Hypothalamus (tissue), 51 donors: ENCODE measurements around the gene STAMBP.
A peak's percentile ranks its signal among the peaks of the same experiment; 100 is the strongest.
"Not testable (repeated sequence)": the region's sequence is repeated elsewhere in the genome, so short reads cannot be mapped to it uniquely, and the experiment has no call there.

Source experiments
- DNase-seq, 51 donors: peaks; one replicate each; lab custom pipeline; 2025; lab: John Stamatoyannopoulos, UW

STAMBP gene

DNA sequence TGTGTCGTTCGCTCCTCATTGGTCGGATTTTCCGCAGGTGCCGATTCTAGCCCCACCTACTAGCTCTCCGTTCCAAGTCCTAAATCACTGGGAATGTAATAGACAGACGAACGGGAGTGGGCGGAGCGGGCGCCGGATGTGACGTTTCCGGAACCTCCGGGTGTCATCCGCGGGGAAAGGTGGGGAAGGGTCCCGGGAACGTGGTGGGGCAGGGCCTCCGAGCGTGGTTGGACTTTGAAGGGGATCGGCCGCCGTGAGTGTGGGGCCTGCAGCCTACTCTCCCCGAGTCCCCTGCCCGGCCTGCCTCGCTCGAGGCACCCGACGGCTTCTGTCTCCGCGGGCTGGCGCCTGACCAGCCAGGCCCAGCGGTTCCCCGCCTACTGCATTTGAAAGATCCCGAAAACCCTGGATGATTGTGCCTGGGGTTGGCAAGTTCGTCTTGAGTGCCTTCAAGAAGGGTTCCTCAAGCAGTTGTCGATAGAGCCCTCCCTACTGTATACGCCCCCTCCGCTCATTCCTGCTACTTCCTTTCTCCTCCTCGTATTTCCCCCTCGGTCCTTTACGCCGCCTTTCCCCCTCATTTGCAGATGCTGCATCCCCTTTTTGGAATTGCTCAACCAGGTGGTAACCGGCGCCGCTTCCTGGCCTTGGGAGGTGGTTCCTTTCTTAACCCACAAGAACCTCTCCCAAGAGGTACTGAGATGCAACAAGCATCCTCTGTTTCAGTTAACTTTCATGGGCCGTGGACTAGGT, at the start of gene STAMBP:
Gene STAMBP, plus strand, starts transcription at position 144 of the 753 bp plus-strand sequence. CDS start 1,896 bp downstream, outside the sequence.
- DNase-seq = peak; percentile 52 to 98 (median 91)

GRCh38 chr2:73779467-73780236, 49.1 kb upstream of the STAMBP start, which contains the start of gene DUSP11:
DUSP11 (minus strand) TSS chr2:73780103; CDS start chr2:73779974, 129 bp downstream.
- DNase-seq = peak; percentile 52 to 98 (median 89)

DNA sequence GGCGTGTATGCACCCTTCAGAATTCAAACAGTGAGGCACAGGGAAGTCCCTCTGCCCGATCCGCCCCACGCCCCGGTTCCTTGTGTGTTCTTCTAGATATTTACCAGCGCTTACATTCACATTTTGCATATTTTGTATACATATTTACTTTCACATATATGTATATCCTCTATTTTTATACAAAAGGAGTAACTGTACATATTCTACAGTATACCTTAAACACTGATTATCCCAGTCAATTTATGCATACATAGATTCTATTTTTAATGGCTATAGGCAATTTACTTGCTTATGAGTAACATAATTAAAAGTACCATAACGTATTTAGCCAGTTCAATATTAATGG, 48.6 kb upstream of the STAMBP start:
- no peak for DNase-seq

- DNase-seq = not testable (repeated sequence)
Measured at GRCh38 chr2:73783402-73783801, 45.4 kb upstream of the STAMBP start.

GRCh38 chr2:73783883-73784282, 44.9 kb upstream of the STAMBP start, which contains the start of gene C2orf78:
C2orf78 (plus strand) TSS chr2:73784183; CDS start chr2:73784310, 127 bp downstream.
- DNase-seq = not testable (repeated sequence)

GRCh38 chr2:73811878-73812277, 16.9 kb upstream of the STAMBP start:
- no peak for DNase-seq

DNA sequence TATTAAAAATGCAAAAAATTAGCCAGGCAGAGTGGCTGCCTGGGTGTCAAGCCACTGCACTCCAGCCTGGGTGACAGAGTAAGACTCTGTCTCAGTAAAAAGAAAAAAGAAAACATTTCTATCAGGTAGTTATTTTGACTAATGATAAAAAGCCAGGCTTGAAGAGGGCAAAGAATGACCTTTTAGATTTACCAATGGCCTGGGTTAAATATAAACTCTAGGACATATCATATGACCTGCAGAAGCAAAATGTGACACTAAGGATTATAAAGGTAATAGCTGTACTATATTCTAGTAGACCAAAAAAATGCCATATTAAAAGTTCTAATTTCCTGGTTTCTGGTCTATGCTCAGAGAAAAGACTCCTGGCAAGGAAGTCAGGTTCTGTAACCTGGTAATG, 16.1 kb upstream of the STAMBP start:
- DNase-seq = no peak

- DNase-seq = no peak
Measured at GRCh38 chr2:73818296-73818695, 10.5 kb upstream of the STAMBP start.

DNA sequence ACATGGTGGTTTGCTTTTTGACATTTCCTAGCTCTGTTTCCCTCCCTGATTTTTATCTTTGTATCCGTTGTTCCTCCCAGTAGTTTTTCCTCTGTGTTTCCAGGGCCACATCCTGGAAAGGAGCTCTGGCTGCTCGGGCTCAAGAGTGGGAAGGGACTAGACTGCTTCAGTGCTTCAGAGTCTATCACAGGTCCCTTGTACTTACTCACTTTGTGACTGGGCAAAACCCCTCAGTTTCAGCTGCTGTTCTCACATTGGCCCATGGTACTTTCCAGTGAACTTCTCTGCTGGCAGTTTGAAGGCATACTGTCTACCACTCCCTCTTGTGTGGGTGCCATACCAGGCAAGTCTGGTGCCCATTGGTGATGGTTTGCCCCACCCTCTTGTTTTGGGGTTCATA, 7.5 kb upstream of the STAMBP start:
- no peak for DNase-seq

DNA sequence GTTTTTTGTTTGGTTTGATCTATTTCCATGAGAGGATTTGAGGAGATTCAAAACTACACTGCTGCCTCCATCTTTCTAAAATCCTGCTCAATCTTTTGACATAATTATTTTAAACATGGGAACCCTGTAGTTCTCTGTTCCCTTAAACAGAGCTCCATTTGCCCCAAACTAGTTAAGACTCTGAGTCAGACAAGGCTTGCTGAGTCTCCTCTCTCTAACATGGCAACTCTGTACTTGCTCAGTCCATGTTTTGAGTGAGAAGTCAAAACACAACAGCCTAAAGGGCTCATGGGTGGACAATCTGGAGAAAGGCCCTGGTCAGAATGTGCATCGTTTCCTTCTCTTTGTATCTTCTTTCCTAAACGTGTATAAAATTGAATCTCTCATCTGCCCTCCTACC, 7.1 kb upstream of the STAMBP start:
- DNase-seq = no peak

DNA sequence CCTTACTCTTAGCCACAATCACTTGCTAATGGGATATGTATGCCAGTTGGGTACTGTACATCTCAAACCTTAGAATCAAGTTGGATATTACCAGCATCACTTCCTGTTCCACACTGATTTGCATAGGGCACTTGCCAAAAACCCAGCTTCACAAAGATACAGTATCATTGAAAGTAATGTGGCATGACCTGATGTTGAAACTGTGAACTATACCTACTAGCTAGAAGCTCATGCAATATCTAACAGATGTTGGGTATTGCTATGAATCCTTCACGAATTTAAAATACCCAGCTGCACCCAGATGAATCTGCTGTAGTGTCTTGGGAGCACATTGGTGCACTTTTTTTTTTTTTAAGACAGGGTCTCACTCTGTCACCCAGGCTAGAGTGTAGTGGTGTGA, 6.5 kb upstream of the STAMBP start:
- DNase-seq = no peak

GRCh38 chr2:73822991-73823390, 5.8 kb upstream of the STAMBP start:
- no peak for DNase-seq

DNA sequence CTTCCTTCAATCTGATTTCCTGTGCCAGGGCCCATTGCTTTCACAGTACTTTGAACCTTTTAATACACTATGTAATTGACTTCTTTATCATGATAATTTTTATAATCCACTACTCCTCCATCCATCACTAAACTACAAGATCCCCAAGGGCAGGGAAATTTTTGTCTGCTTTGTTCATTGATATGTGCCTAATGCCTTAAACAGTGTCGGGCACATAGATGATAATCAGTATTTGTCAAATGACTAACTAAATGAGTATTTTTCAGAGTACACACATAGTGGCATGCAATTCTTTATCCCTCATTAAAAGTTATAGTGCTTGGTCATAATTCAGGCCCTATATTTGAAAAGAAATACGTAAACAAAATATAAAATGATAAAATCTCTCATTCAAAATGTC, 5.3 kb upstream of the STAMBP start:
- no peak for DNase-seq

- peak in 10 of 51 donors; percentile 4 to 63 (median 15) for DNase-seq
Measured at GRCh38 chr2:73823916-73824523, 4.7 kb upstream of the STAMBP start.

GRCh38 chr2:73825408-73825807, 3.4 kb upstream of the STAMBP start:
- DNase-seq = no peak

DNA sequence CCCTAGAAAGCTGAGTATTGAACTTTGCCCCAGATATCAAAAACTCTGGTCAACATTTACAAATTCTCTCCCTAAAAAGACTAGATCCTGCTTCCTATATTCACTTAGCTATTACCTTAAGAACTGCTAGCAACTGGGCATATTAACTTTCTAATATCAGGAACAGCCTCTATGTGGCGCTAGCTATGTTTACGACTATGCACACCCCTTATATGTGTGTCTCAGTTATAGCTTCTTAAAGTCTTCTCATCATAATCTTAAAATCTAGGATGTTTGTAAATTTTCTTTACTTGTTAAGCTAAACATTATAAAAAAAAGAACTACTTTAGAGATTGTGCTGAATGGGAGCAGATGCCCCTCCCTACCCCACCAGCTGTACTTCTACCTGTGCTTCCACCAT, 1.7 kb upstream of the STAMBP start:
- no peak for DNase-seq

- no peak for DNase-seq
Measured at GRCh38 chr2:73827660-73828388, 937 bp upstream of the STAMBP start.

- no peak for DNase-seq
Measured at GRCh38 chr2:73828389-73828817, 358 bp upstream of the STAMBP start.

GRCh38 chr2:73830871-73831401, 2.2 kb downstream of the STAMBP start:
- peak in 2 of 51 donors; percentile 15 to 27 for DNase-seq

DNA sequence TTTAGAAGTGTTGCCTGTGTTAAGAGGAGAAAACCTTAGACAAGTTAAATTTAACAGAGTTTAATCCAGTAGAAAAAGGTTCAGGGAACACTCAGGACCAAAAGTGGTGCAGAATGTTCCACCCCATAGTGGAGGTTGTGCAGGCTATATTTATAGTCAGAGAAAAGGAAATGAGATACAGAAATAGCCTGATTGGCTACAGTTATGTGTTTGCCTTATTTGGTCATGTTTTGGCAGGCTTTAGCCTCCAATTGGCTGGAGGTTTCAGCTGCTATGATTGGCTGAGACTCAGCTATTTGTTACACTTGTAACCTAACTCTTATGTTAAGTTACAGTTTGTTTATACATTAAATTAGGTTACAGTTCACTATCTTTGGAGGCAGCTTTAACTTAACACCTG, 4.2 kb downstream of the STAMBP start:
- no peak for DNase-seq
